ENCODE results near the gene JPH2. TPM values are rescaled to one million over a fixed set of nuclear protein-coding genes. Genes with fewer than 3 reads are reported as not detected.

JPH2 gene
- polyA plus RNA-seq, 3 donors = 0.43 to 3.0 (median 1.6) TPM

DNA sequence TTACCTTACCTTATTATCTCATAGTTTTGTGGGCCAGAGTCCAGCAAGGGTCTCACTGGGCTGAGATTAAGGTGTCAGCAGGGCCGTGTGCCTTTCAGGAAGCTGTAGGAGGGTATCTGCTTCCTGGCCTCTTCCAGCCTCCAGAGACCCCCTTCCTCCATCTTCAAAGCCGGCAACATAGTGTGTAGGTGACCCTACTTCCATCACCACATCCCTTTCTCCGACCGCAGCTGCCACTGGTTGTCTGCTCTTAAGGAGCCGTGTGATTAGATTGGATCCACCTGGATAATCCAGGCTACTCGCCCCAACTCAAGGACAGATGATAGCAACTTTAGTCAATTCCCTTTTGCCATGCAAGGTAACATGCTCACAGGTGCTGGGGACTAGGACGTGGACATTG is 91.2 kb downstream of the JPH2 start:
- H3K27ac ChIP-seq (ENCODE audit: low read depth, low read length) = no peak overlapping the region
- WGBS, 3 donors = 73 to 80% (median 76%) methylated on average over 7 of the region's 7 CpGs

DNA sequence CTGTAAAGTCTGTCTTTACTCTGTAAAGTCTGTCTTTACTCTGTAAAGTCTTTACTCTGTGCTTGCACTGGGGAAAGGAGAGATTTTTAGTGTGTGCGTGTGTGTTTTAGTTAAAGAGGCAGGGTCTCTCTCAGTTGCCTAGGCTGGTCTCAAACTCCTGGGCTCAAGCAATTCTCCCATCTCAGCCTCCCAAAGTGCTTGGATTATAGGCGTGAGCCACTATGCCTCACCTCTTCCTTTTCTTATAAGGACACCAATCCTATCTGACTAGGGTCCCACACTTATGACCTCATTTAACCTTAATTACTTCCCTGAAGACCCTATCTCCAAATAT is 93.8 kb downstream of the JPH2 start:
- WGBS, 3 donors = 77 to 87% (median 84%) methylated on average over 2 of the region's 2 CpGs
- no peak overlapping the region for H3K27ac ChIP-seq (ENCODE audit: low read depth, low read length)

DNA sequence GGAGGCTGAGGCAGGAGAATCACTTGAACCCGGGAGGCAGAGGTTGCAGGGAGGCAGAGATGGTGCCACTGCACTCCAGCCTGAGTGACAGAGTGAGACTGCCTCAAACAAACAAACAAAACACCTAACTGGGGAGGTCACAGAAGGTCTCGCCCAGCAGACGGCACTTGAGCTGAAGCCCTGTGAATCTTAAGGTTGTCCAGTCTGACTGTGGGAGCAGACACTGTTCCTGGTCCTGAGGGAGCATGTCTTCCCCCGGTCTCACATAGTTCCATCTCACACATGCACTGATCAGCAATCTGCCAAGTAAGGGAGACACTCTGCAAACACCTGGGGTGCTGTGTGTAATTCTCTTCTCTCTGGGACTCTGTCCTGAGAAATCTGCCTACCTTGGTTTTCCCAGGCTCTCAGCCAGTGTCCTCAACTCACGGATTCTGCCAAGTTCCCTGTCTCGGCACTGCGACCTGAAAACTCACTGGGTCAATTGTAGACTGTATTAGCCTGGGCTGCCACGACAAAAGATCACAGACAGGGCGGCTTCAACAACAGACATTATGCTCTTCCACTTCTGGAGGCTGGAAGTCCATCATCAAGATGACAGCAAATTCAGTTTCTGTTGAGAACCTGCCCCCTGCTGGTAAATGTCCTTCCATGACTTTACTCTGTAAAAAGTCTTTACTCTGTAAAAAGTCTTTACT is 94.3 kb downstream of the JPH2 start:
- WGBS, 3 donors = 60 to 68% (median 64%) methylated on average over 9 of the region's 9 CpGs

DNA sequence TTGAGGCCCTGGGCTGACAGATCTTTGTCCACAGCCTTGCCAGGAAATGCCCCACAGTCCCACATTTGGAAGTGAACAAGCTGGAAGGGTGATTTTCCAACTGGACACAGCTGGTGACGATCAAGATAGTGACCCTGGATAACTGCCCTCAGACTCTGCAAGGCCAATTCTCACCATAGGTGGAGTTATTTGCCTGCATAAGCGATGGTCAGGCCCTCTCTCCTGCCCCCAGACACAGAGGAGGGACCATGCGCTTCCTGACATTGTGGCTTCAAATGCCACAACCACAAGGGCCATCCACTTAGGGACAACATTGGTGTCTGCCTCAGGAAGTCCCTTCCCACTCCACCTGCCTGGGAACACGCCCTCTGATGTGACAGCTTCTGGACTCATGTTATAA is 96.0 kb downstream of the JPH2 start:
- 56 to 70% (median 67%) methylated on average over 4 of the region's 4 CpGs for WGBS, 3 donors

More for the DNA sequence above, 94.3 kb downstream of the JPH2 start:
- H3K27ac ChIP-seq (ENCODE audit: low read depth, low read length) = no peak overlapping the region

DNA sequence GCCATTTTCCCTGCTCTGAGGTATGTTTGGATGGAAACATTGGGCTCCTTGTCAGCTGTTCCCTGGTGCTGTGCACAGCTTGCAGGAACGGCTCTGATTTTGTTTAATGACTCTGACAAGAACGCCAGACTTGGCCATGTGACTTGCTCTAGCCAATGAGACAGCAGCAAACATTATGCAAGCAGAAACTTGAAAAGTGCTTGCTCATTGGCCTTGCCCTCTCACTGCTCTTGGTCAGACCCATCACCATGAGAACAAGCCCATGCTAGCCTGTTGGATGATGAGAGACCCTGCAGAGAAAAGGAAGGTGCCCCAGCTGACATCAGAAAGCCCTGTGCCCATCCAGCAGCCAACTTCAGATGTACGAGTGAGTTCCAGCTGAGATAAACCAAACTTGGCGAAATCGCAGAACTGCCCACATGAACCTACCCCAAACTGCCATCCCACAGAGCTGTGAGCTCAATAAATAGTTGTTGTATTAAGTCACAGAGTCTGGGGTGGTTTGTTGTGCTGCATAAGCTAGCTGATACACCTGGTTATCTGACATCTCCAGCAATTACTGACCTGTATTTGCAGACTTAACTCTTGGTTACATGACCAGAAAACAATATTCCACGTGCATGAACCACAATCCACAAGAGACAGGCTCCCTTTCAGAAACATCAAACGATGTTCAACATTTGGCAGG is 96.9 kb downstream of the JPH2 start:
- 60 to 63% (median 62%) methylated on average over 7 of the region's 7 CpGs for WGBS, 3 donors
- H3K27ac ChIP-seq (ENCODE audit: low read depth, low read length) = no peak overlapping the region

More for the DNA sequence above, 96.0 kb downstream of the JPH2 start:
- no peak overlapping the region for H3K27ac ChIP-seq (ENCODE audit: low read depth, low read length)

DNA sequence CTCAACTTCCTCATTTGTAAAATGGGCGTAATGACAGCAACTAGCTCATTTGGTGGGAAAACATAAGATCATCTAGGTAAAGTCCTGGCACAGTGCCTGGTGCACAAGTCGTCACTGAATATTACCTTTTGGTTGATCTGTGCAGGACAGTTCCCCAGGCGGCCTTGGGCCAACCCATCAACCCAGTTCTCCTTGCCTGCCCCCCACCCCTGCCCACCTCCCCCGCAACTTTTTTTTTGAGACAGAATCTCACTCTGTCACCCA is 99.2 kb downstream of the JPH2 start:
- WGBS, 3 donors = 75 to 90% (median 89%) methylated on average over 4 of the region's 4 CpGs
- no peak overlapping the region for H3K27ac ChIP-seq (ENCODE audit: low read depth, low read length)

DNA sequence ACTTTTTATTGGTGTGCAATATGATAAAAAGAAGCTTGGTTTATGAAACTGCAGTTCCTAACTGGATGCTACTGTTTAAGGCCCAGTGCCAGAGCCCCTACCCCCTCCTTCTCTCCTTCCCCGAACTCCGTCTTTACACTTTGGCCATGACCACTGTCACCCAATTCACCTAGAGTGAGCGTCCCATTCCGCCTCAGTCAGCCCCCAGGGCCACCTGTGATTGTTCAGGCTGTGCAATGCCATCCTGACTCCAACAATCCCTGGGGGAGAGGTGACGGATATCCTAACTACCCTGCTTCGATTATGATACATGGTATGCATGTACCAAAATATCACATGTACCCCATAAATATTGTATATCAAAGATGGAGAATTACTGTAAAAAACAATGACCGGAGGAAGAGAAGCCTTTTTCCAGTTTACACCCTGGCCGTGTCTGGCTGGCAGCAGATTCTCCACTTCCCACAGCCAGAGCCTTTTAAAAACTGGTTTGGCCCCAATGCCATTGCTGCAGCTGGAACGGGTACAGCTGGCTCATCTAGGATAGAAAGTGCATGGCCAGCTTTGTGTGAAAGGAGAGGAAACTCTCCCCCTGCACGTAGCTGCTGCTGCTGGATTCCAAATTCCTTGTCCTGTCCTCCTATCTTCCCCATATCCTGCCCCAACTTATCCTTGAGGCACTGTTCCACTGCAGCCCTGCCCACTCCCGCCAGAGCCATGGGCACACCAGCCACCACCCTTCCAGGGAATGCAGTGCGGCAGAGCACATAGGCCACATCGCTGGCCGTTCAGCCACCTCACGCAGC is 99.7 kb downstream of the JPH2 start:
- H3K27ac ChIP-seq (ENCODE audit: low read depth, low read length) = no peak overlapping the region
- WGBS, 3 donors = 73 to 77% (median 77%) methylated on average over 15 of the region's 15 CpGs

DNA sequence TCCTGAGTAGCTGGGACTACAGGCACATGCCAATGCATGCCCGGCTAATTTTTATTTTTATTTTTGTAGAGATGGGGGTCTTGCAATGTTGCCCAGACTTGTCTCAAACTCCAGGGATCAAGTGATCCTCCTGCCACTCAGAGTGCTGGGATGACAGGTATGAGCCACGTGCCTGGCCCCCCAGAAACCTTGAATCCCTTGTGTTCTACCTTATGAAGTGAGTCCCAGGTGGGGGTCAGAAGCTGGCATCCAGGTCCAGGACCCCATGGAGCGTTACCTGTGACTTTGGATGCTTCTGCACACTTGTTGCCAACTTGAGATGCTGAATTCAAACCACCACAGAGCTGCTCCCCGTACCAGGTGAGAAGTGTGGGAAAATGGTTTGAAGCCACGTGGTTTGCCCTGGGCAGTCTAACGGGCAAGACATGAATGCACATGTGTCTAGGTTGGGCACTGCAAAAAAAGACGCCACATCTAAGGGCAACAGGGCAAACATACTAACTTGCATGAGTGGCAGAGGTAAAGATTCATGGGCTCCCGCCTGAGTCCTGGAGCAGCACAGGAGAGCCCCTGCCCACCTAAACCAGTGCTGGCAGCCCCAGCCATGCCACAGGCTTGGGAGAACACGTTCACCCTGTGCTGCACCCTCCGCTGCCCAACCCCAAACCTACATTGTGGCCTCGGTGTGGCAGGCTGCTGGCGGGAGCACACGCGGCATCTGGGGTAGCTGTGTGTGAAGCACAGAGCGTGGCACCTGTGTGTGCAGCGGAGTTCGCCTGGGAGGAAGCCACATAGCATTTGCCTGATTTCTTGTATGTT is 101.2 kb downstream of the JPH2 start:
- WGBS, 3 donors = 76 to 88% (median 78%) methylated on average over 17 of the region's 17 CpGs
- no peak overlapping the region for H3K27ac ChIP-seq (ENCODE audit: low read depth, low read length)

DNA sequence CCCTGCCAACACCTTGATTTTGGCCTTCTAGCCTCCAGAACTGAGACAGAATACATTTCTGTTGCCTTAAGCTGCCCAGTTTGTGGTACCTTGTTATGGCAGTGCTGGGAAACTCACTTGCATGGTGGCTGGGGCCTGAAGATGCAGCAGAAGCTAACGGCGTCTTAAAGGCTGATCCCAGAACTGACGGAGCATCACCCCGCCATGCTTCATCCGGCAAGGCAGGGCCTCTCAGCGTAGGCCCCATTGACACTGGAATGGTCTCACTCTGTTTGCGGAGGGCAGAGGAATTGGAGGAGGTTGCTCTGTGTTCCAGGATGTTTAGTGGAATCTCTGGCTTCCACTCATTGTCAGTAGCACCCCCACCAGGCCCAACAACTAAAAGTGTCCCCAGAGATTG is 102.1 kb downstream of the JPH2 start:
- 90 to 97% (median 95%) methylated on average over 7 of the region's 7 CpGs for WGBS, 3 donors
- no peak overlapping the region for H3K27ac ChIP-seq (ENCODE audit: low read depth, low read length)

DNA sequence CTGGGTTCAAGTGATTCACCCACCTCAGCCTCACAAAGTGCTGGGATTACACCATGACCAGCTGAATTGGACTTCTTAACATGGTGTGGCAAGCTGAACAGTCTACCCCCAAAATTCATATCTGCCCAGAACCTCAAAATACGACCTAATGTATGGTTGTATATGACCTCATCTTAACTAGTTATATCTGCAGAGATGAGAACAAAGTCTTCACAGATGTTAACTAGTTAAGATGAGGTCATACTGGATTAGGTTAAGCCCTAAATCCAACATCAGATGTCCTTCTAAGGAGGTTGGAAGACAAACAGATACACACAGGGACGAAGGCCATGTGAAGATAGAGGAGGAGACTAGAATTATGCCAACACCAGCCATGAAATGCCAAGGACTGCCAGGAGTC is 102.5 kb downstream of the JPH2 start:
- WGBS, 3 donors = 55 to 86% (median 80%) methylated on average over 2 of the region's 2 CpGs

DNA sequence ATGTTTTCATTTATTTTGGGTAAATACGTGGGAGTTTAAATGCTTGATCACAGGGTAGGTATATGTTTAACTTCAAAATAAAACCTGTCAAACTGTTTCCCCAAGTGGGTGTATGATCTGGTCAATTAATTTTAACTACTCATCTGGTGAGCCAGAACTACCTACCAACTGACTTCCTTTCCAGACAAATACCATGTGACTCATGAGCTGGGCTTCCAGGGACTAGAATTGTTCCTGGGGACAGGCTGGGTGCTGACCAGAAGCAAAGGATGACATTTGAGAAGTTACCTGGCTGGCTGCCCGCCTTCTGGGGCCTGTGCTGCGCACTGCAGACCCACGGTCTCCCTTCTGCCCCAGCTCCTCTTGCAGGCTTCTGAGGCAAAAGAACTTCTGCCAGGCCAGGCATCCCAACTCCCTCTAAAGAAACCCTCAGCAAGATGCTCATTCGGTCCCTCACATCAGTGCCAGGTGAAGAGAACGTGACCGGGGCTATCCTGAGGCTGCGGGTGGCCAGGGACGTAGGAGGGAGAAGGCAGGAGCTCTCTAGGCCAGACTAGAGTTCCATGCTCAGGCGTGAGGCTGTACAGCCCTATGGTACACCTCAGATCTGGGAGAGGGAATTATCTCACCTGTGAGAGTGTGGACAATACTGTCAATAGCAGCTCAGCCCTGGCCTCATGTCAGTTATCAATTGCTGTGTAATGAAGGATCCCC is 103.6 kb downstream of the JPH2 start:
- H3K27ac ChIP-seq (ENCODE audit: low read depth, low read length) = no peak overlapping the region
- WGBS, 3 donors = 76 to 86% (median 83%) methylated on average over 10 of the region's 10 CpGs

More for the DNA sequence above, 102.5 kb downstream of the JPH2 start:
- H3K27ac ChIP-seq (ENCODE audit: low read depth, low read length) = no peak overlapping the region

DNA sequence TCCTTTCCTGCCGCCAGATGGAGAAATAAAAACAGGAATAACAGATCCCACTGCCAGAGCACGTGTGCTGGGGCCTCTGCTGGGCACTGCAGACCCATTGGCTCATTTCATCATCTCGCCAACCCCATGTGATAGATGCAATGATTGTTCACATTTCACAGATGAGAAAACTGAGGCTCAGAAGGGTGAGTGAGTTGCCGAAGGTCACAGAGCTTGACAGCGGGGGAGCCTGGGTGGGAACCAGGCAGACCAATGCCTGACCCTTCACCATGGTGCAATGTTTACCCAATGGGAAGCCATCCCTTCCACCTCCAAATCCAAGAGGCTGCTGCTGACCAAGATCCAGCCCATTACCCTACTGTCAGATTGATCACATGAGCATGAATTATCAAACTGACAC is 105.1 kb downstream of the JPH2 start:
- H3K27ac ChIP-seq (ENCODE audit: low read depth, low read length) = no peak overlapping the region
- WGBS, 3 donors = 67 to 78% (median 75%) methylated on average over 5 of the region's 5 CpGs

DNA sequence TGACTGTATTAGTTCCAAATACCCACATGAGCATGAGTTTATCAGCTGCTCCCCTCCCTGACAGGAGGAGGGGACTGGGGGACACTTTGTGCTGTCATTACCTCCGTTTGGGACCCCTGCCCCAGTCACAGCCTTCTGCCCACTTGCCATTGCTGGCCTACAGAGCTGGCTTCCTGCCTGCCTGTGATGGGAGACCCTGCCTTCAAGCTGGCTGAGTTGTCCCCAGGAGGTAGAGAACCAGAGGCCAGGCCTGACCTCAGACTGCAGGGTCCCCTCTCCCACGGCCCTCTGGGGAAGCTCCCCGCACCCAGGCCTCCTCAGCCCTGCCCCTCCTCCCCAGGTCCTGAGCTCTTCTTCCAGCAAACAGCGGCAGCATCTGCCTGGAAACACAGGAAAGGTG is 105.5 kb downstream of the JPH2 start:
- H3K27ac ChIP-seq (ENCODE audit: low read depth, low read length) = no peak overlapping the region
- 35 to 61% (median 56%) methylated on average over 4 of the region's 4 CpGs for WGBS, 3 donors

DNA sequence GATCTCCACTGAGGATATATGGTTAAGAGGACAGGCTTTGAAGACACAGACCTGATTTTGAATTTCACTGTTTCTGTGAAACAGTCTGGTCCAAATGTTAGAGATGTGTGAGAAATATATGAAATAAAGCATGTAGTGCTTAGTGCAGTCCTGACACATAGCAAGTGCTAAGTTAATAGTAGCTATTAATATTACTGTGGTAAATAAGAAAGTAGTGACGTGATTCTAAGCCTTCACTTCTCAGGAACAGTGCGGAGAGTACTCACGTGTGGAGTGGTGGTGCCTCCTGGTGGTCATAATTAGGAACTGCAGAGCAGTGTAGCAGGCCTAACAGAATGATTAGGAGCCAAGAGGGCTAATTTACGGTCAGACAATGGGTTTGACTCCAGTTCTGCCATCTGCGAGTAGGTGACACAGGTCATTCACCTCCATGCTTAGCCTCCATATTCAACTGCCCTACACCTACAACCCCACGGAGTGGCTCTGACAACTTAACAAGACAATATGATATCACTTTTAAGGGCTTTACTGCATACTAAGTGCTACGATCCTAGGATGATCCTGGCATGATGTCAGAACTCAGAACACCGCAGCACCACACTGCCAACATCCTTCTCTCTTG is 106.2 kb downstream of the JPH2 start:
- 17 to 20% (median 19%) methylated on average over 8 of the region's 8 CpGs for WGBS, 3 donors
- no peak overlapping the region for H3K27ac ChIP-seq (ENCODE audit: low read depth, low read length)

DNA sequence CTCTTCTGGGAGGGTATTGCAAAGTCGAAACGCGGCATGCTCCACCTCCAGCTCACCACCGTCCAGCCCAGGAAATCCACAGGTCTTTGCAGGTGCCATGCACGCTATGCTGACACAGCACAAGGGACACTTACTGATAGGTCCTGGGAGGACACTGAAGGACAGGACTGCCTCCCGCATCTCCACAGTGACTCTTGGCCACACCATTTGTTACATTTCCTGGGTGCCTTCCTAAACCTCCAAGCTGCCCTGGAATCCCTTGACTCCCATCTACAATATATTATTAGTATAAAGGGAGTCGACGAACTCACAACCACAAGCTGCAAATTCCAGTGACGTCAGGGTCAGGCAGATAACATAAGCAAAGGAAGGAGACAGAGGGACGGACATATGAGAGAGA is 106.9 kb downstream of the JPH2 start:
- no peak overlapping the region for H3K27ac ChIP-seq (ENCODE audit: low read depth, low read length)
- WGBS, 3 donors = 58 to 67% (median 60%) methylated on average over 10 of the region's 10 CpGs

DNA sequence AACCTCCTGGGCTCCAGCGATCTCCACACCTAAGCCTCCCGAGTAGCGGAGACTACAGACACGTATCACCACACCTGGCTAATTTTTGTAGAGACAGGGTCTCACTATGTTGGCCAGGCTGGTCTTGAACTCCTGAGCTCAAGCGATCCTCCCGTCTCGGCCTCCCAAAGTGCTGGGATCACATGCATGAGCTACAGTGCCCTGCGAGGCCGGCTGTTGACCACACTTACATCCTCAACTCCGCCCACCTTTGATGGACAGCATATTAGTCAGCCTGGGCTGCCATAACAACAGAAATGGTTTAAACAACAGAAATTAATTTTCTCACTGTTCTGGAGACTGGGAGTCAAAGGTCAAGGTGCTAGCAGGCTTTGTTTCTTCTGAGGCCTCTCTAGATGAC is 107.7 kb downstream of the JPH2 start:
- WGBS, 3 donors = 85 to 92% (median 91%) methylated on average over 10 of the region's 10 CpGs
- H3K27ac ChIP-seq (ENCODE audit: low read depth, low read length) = no peak overlapping the region

DNA sequence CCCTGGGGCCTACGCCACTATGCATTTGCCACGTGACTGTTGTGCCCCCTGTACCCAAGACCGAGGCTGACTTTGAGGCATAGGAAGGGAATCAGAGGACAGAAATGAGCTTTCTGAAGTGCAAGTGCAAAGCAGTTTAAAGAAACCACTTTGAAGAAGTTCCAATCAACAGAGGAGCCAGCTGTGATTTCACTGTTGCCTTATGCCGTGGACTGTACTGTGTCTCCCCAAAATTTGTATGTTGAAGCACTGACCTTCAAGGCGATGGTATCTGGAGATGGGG is 111.1 kb downstream of the JPH2 start:
- H3K27ac ChIP-seq (ENCODE audit: low read depth, low read length) = no peak overlapping the region
- WGBS, 3 donors = 77 to 88% (median 88%) methylated on average over 5 of the region's 5 CpGs
